ENCODE measurements around the gene TMEM204.

Gene TMEM204

GRCh38 chr16:1499756-1500464, 33.6 kb upstream of the TMEM204 start:
- DNase-seq (ENCODE audit: low spot score): no peak

GRCh38 chr16:1500465-1501150, 32.9 kb upstream of the TMEM204 start:
- no peak for DNase-seq (ENCODE audit: low spot score)

GRCh38 chr16:1501630-1502029, 31.8 kb upstream of the TMEM204 start:
- no peak for DNase-seq (ENCODE audit: low spot score)

GRCh38 chr16:1502092-1503004, 31.1 kb upstream of the TMEM204 start:
- DNase-seq (ENCODE audit: low spot score): no peak

- no peak for DNase-seq (ENCODE audit: low spot score)
Measured at GRCh38 chr16:1503110-1503955, 30.1 kb upstream of the TMEM204 start.

GRCh38 chr16:1505073-1505844, 28.2 kb upstream of the TMEM204 start:
- no peak for DNase-seq (ENCODE audit: low spot score)

- no peak for DNase-seq (ENCODE audit: low spot score)
Measured at GRCh38 chr16:1505912-1506311, 27.6 kb upstream of the TMEM204 start.

GRCh38 chr16:1506494-1507213, 26.8 kb upstream of the TMEM204 start:
- DNase-seq (ENCODE audit: low spot score): no peak

- DNase-seq (ENCODE audit: low spot score): no peak
Measured at GRCh38 chr16:1508494-1509187, 24.8 kb upstream of the TMEM204 start.

- DNase-seq (ENCODE audit: low spot score): peak; percentile 65
Measured at GRCh38 chr16:1509307-1510221, 23.9 kb upstream of the TMEM204 start.

GRCh38 chr16:1510272-1510671, 23.2 kb upstream of the TMEM204 start:
- DNase-seq (ENCODE audit: low spot score): no peak

- DNase-seq (ENCODE audit: low spot score): no peak
Measured at GRCh38 chr16:1510941-1511351, 22.5 kb upstream of the TMEM204 start.

GRCh38 chr16:1511662-1512569, 21.6 kb upstream of the TMEM204 start:
- DNase-seq (ENCODE audit: low spot score): peak; percentile 16

- DNase-seq (ENCODE audit: low spot score): peak; percentile 45
Measured at GRCh38 chr16:1512774-1513173, 20.7 kb upstream of the TMEM204 start.

GRCh38 chr16:1514507-1514906, 19.0 kb upstream of the TMEM204 start:
- DNase-seq (ENCODE audit: low spot score): no peak

GRCh38 chr16:1518626-1519135, 14.8 kb upstream of the TMEM204 start:
- no peak for DNase-seq (ENCODE audit: low spot score)

- DNase-seq (ENCODE audit: low spot score): no peak
Measured at GRCh38 chr16:1519831-1520230, 13.6 kb upstream of the TMEM204 start.
